Liver (tissue), 3 donors: ENCODE measurements around the gene ARMC9.

Source experiments
- CTCF ChIP-seq: fragments of 150-350 bp; IDR thresholded peaks from 2 replicates; pipeline ENCODE4 v1.5.1; 2017; ENCODE audit warnings: improper control_type of control experiment, low read depth, low read length; ENCODE audit not compliant: missing input control
- FOXA1 ChIP-seq: IDR thresholded peaks from 2 replicates; pipeline ENCODE4 v1.6.1; 2016; ENCODE audit warnings: antibody characterized with exemption
- FOXA2 ChIP-seq: IDR thresholded peaks from 2 replicates; pipeline ENCODE4 v1.6.1; 2016; ENCODE audit warnings: antibody characterized with exemption
- GABPA ChIP-seq, 2 donors: IDR thresholded peaks in 1 of 2; conservative IDR thresholded peaks in 1 of 2; 2 replicates each; pipeline ENCODE4 v1.6.1; 2016; ENCODE audit warnings: antibody characterized with exemption in 2 of 2, mild to moderate bottlenecking in 1 of 2, moderate library complexity in 1 of 2
- HNF4A ChIP-seq, 2 donors: conservative IDR thresholded peaks; 2 replicates each; pipeline ENCODE4 v1.6.1; 2016; ENCODE audit warnings: antibody characterized with exemption in 2 of 2, mild to moderate bottlenecking in 2 of 2
- MAX ChIP-seq: IDR thresholded peaks from 2 replicates; pipeline ENCODE4 v1.6.1; 2016; ENCODE audit warnings: antibody characterized with exemption
- RAD21 ChIP-seq, 2 donors: IDR thresholded peaks; 2 replicates each; pipeline ENCODE4 v1.6.1; 2016; ENCODE audit warnings: antibody characterized with exemption in 2 of 2, mild to moderate bottlenecking in 2 of 2
- REST ChIP-seq: IDR thresholded peaks from 2 replicates; pipeline ENCODE4 v1.6.1; 2016; ENCODE audit warnings: antibody characterized with exemption, mild to moderate bottlenecking
- RXRA ChIP-seq, 2 donors: IDR thresholded peaks; 2 replicates each; pipeline ENCODE4 v1.6.1; 2017 to 2018; ENCODE audit warnings: antibody characterized with exemption in 2 of 2, mild to moderate bottlenecking in 1 of 2
- TAF1 ChIP-seq: conservative IDR thresholded peaks from 2 replicates; pipeline ENCODE4 v1.6.1; 2016; ENCODE audit warnings: antibody characterized with exemption, mild to moderate bottlenecking
- YY1 ChIP-seq: IDR thresholded peaks from 2 replicates; pipeline ENCODE4 v1.6.1; 2016; ENCODE audit warnings: antibody characterized with exemption, mild to moderate bottlenecking
- ZBTB33 ChIP-seq: IDR thresholded peaks from 2 replicates; pipeline ENCODE4 v1.6.1; 2016; ENCODE audit warnings: antibody characterized with exemption
- donor health status: healthy.
- donor health status: healthy.

GRCh38 chr2:231305221-231305620 is 106.8 kb downstream of the ARMC9 start:
- no peak for TF ChIP-seq CTCF
- TF ChIP-seq RXRA (IDR thresholded peaks at IDR 0.05), result no peak
- TF ChIP-seq MAX, result no peak
- TF ChIP-seq ZBTB33, result no peak
- no peak for TF ChIP-seq HNF4A (conservative IDR thresholded peaks at IDR 0.05)
- TF ChIP-seq YY1, result no peak
- no peak for TF ChIP-seq TAF1
- no peak for TF ChIP-seq REST
- TF ChIP-seq RAD21 (IDR thresholded peaks at IDR 0.05), result no peak
- no peak for TF ChIP-seq GABPA (IDR thresholded peaks at IDR 0.05 in 1 of 2, conservative IDR thresholded peaks at IDR 0.05 in 1 of 2)
- no peak for TF ChIP-seq FOXA2
- no peak for TF ChIP-seq FOXA1
